HCT116 (cell line): ENCODE measurements around the gene SCG5. TPM values are rescaled to one million over a fixed set of nuclear protein-coding genes. Genes with fewer than 3 reads are reported as not detected.

Source experiments
- ATAC-seq: fragments of 200-7000 bp; cut with Tn5 transposase; 2 replicates; pipeline ENCODE4 v1.9.1; 2020; ENCODE audit warnings: mild to moderate bottlenecking, moderate library complexity
- BruUV-seq: library from RNA; stranded (reverse); fragments of 400-500 nt; replicated peaks from 2 replicates; lab custom pipeline; 2021; lab: Mats Ljungman, UMichigan
- CTCF ChIA-PET: fragments of 300-600 bp; sonication (Branson Sonifier 250); formaldehyde crosslinking; loops from one replicate; lab custom pipeline; 2021; ENCODE audit warnings: antibody characterized with exemption; lab: Charles Lee
- POLR2A ChIA-PET: fragments of 300-600, 350-600 bp; sonication (Branson Sonifier 250); formaldehyde crosslinking; loops from one replicate; lab custom pipeline; 2021; ENCODE audit warnings: antibody characterized with exemption; lab: Charles Lee
- RAD21 ChIA-PET, 2 experiments: fragments of 300-600 bp; sonication (Branson Sonifier 250); formaldehyde crosslinking; loops; one replicate each; lab custom pipeline; 2023; ENCODE audit warnings: low total read pairs in 2 of 2; ENCODE audit not compliant: uncharacterized antibody in 2 of 2, unreplicated experiment in 2 of 2, low non-redundant PET in 1 of 2; lab: Charles Lee
- DNase-seq: peaks from one replicate; pipeline ENCODE4 v3.0.0-alpha.2; 2010; ENCODE audit warnings: low read depth, low spot score
- H2AFZ ChIP-seq: fragments of 200-600 bp; shearing (Covaris generic), sonication (generic); 2 replicates; pipeline ENCODE4 v1.6.1; 2017; ENCODE audit warnings: low read depth, mixed run types, mixed read lengths, antibody characterized with exemption, low read length; ENCODE audit not compliant: poor library complexity, severe bottlenecking
- H3K27ac ChIP-seq: 2 replicates; pipeline ENCODE4 v1.5.1; 2012; ENCODE audit warnings: low read depth, low read length
- H3K27me3 ChIP-seq: fragments of 200-600 bp; sonication (generic); 2 replicates; pipeline ENCODE4 v1.6.1; 2016; ENCODE audit warnings: mixed run types, low read length, mixed read lengths; ENCODE audit not compliant: insufficient read depth
- H3K36me3 ChIP-seq, 2 experiments: fragments of 200-500 bp in 1 of 2; fragments of 200-600 bp in 1 of 2; sonication (Bioruptor generic) in 1 of 2; sonication (generic) in 1 of 2; 2 replicates each; pipeline versions ENCODE4 v1.5.1 to v1.6.1; 2014 to 2016; ENCODE audit warnings: low read length in 2 of 2, inconsistent platforms in 1 of 2, mixed read lengths in 1 of 2, mixed run types in 1 of 2; ENCODE audit not compliant: insufficient read depth in 2 of 2, control insufficient read depth in 1 of 2
- H3K4me1 ChIP-seq, 2 experiments: fragments of 200-600 bp in 1 of 2; sonication (generic) in 1 of 2; 2 replicates each; pipeline versions ENCODE4 v1.5.1 to v1.6.1; 2012 to 2017; ENCODE audit warnings: low read length in 2 of 2, inconsistent platforms in 1 of 2, mild to moderate bottlenecking in 1 of 2, mixed read lengths in 1 of 2, mixed run types in 1 of 2, moderate library complexity in 1 of 2; ENCODE audit not compliant: insufficient read depth in 2 of 2, control insufficient read depth in 1 of 2
- H3K4me2 ChIP-seq: fragments of 200-600 bp; sonication (generic); 2 replicates; pipeline ENCODE4 v1.6.1; 2017; ENCODE audit warnings: mixed run types, low read length, mixed read lengths
- H3K4me3 ChIP-seq, 2 experiments: fragments of 200-600 bp in 1 of 2; sonication (generic) in 1 of 2; replicated peaks in 1 of 2; 2 replicates each; pipeline ENCODE4 v1.5.1; 2011 to 2016; ENCODE audit warnings: low read length in 2 of 2, control low read depth in 1 of 2, low read depth in 1 of 2, mild to moderate bottlenecking in 1 of 2, mixed read lengths in 1 of 2, mixed run types in 1 of 2
- H3K79me2 ChIP-seq: fragments of 200-600 bp; sonication (generic); 2 replicates; pipeline ENCODE4 v1.6.1; 2017; ENCODE audit warnings: mild to moderate bottlenecking, mixed run types, low read length, moderate library complexity, mixed read lengths; ENCODE audit not compliant: insufficient read depth
- H3K9ac ChIP-seq: fragments of 200-600 bp; sonication (generic); 2 replicates; pipeline ENCODE4 v1.6.1; 2016; ENCODE audit warnings: low read length, mixed read lengths
- H3K9me2 ChIP-seq: fragments of 200-600 bp; sonication (generic), shearing (Covaris generic); 2 replicates; pipeline ENCODE4 v1.6.1; 2017; ENCODE audit warnings: mixed run types, mild to moderate bottlenecking, moderate library complexity; ENCODE audit not compliant: insufficient read depth
- H3K9me3 ChIP-seq, 2 experiments: fragments of 200-500 bp in 1 of 2; fragments of 200-600 bp in 1 of 2; sonication (Bioruptor generic) in 1 of 2; sonication (generic) in 1 of 2; 2 replicates each; pipeline ENCODE4 v1.6.1; 2014 to 2017; ENCODE audit warnings: low read length in 2 of 2, mixed read lengths in 2 of 2, inconsistent platforms in 1 of 2, low read depth in 1 of 2, mild to moderate bottlenecking in 1 of 2, mixed run types in 1 of 2, moderate library complexity in 1 of 2; ENCODE audit not compliant: control insufficient read depth in 1 of 2, insufficient read depth in 1 of 2
- H4K20me1 ChIP-seq: fragments of 200-600 bp; sonication (generic), shearing (Covaris generic); 2 replicates; pipeline ENCODE4 v1.6.1; 2017; ENCODE audit warnings: mixed run types, mild to moderate bottlenecking, moderate library complexity; ENCODE audit not compliant: insufficient read depth
- CBX3 ChIP-seq: IDR thresholded peaks from 2 replicates; pipeline ENCODE4 v1.6.1; 2012; ENCODE audit warnings: low read depth
- CEBPB ChIP-seq: IDR thresholded peaks from 2 replicates; pipeline ENCODE4 v1.6.1; 2012; ENCODE audit warnings: low read depth
- EGR1 ChIP-seq: IDR thresholded peaks from 2 replicates; pipeline ENCODE4 v1.6.1; 2012; ENCODE audit warnings: low read depth
- FOSL1 ChIP-seq: IDR thresholded peaks from 2 replicates; pipeline ENCODE4 v1.6.1; 2012; ENCODE audit warnings: low read depth
- POLR2AphosphoS5 ChIP-seq: IDR thresholded peaks from 2 replicates; pipeline ENCODE4 v1.6.1; 2011; ENCODE audit warnings: mild to moderate bottlenecking, low read depth, low read length, moderate library complexity
- RAD21 ChIP-seq: IDR thresholded peaks from 2 replicates; pipeline ENCODE4 v1.6.1; 2012; ENCODE audit warnings: low read depth, mild to moderate bottlenecking
- SP1 ChIP-seq: IDR thresholded peaks from 2 replicates; pipeline ENCODE4 v1.6.1; 2012; ENCODE audit warnings: low read depth
- TCF7L2 ChIP-seq: IDR thresholded peaks from 2 replicates; pipeline ENCODE4 v1.7.0; 2011; ENCODE audit warnings: borderline replicate concordance, inconsistent platforms; ENCODE audit not compliant: insufficient read depth, insufficient read length; ENCODE audit errors: extremely low read depth
- YY1 ChIP-seq: IDR thresholded peaks from 2 replicates; pipeline ENCODE4 v1.6.1; 2011; ENCODE audit warnings: low read length, low read depth, moderate library complexity, mild to moderate bottlenecking; ENCODE audit not compliant: insufficient replicate concordance; ENCODE audit errors: extremely low read depth
- ZFX ChIP-seq: fragments of 450-650 bp; IDR thresholded peaks from 2 replicates; pipeline ENCODE4 v1.6.1; 2017
- ZNF274 ChIP-seq: fragments of 200-500 bp; sonication (Bioruptor generic); IDR thresholded peaks from 2 replicates; pipeline ENCODE4 v1.6.1; 2014; ENCODE audit warnings: mild to moderate bottlenecking, low read depth, low read length, inconsistent platforms
- intact Hi-C: fragments of 100-400 bp; cut with micrococcal nuclease; formaldehyde crosslinking; loops from 2 replicates; pipeline ENCODE4 v1.10.0; 2022
- total RNA-seq: library from RNA; stranded (reverse); gene quantifications from one replicate; pipeline ENCODE4 v1.2.1, GENCODE V29; 2021; ENCODE audit not compliant: unreplicated experiment
- TF ChIP-seq, protein P1 (sequence below): IDR thresholded peaks from 2 replicates; pipeline ENCODE4 v1.6.1; 2012
- TF ChIP-seq, protein P2 (sequence below), 3 experiments: fragments of 200-600 bp in 1 of 3; sonication (generic) in 1 of 3; IDR thresholded peaks in 2 of 3; conservative IDR thresholded peaks in 1 of 3; 2 replicates each; pipeline ENCODE4 v1.5.1; 2012 to 2017; ENCODE audit warnings: low read depth in 2 of 3, low read length in 2 of 3, antibody characterized with exemption in 1 of 3, borderline replicate concordance in 1 of 3, control low read depth in 1 of 3, mild to moderate bottlenecking in 1 of 3, mixed read lengths in 1 of 3, mixed run types in 1 of 3, moderate library complexity in 1 of 3; ENCODE audit not compliant: insufficient read depth in 1 of 3
- TF ChIP-seq, protein P3 (sequence below): IDR thresholded peaks from 2 replicates; pipeline ENCODE4 v1.6.1; 2012; ENCODE audit warnings: low read depth

SCG5 gene
- total RNA-seq, 1 experiment from 2014 or later, result 1.7 TPM

DNA sequence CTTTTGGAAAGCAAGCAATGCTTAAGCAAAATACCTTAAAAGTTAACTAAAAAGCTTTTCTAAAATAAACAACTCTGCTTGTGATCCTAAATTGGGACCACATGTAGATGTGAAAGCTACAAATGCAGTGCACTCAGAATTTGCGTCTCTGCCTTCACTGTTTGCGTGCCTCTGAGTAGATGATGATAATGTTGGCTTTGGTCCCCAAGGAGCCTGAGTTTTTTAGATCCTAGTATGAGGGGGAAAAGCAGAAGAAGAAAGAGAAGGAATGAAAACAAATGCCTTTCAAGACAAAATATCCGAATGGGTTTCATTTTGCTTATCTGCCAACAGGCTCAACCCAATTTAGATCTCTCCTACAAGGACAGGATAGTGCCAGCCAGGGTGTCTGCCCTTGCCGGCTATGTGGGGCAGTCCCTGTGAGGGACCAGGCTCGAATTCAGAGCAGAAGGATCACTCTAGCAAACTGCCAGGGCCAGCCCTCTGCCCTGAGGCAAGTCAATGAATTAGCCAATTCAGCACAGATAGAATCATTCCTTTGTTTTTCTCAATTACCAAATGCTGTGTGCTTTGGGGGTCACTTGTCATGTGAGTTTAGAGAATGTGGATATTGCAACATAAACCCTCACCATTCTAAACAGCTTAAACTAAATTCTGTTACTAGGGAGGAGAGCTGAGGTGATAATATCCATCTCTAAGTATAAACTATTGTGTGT is 28.5 kb downstream of the SCG5 start:
- H2AFZ ChIP-seq, result no peak overlapping the region
- H3K9me3 ChIP-seq, result no peaks in the 10 kb centered on the region
- TF ChIP-seq FOSL1 (no peak), YY1 (no peak), CBX3 (no peak), RAD21 (no peak), SP1 (no peak), ZFX (no peak), TCF7L2 (no peak), ZNF274 (no peak), CEBPB (no peak), POLR2AphosphoS5 (no peak), EGR1 (no peak)
- TF ChIP-seq, protein P1, sequence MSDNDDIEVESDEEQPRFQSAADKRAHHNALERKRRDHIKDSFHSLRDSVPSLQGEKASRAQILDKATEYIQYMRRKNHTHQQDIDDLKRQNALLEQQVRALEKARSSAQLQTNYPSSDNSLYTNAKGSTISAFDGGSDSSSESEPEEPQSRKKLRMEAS, result no peak
- TF ChIP-seq, protein P2, sequence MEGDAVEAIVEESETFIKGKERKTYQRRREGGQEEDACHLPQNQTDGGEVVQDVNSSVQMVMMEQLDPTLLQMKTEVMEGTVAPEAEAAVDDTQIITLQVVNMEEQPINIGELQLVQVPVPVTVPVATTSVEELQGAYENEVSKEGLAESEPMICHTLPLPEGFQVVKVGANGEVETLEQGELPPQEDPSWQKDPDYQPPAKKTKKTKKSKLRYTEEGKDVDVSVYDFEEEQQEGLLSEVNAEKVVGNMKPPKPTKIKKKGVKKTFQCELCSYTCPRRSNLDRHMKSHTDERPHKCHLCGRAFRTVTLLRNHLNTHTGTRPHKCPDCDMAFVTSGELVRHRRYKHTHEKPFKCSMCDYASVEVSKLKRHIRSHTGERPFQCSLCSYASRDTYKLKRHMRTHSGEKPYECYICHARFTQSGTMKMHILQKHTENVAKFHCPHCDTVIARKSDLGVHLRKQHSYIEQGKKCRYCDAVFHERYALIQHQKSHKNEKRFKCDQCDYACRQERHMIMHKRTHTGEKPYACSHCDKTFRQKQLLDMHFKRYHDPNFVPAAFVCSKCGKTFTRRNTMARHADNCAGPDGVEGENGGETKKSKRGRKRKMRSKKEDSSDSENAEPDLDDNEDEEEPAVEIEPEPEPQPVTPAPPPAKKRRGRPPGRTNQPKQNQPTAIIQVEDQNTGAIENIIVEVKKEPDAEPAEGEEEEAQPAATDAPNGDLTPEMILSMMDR (IDR thresholded peaks at IDR 0.05 in 2 of 3, conservative IDR thresholded peaks at IDR 0.05 in 1 of 3; ENCODE audit: borderline replicate concordance in 1 of 3, insufficient read depth in 1 of 3, low read depth in 2 of 3, low read length in 2 of 3), result no peak
- TF ChIP-seq, protein P3, sequence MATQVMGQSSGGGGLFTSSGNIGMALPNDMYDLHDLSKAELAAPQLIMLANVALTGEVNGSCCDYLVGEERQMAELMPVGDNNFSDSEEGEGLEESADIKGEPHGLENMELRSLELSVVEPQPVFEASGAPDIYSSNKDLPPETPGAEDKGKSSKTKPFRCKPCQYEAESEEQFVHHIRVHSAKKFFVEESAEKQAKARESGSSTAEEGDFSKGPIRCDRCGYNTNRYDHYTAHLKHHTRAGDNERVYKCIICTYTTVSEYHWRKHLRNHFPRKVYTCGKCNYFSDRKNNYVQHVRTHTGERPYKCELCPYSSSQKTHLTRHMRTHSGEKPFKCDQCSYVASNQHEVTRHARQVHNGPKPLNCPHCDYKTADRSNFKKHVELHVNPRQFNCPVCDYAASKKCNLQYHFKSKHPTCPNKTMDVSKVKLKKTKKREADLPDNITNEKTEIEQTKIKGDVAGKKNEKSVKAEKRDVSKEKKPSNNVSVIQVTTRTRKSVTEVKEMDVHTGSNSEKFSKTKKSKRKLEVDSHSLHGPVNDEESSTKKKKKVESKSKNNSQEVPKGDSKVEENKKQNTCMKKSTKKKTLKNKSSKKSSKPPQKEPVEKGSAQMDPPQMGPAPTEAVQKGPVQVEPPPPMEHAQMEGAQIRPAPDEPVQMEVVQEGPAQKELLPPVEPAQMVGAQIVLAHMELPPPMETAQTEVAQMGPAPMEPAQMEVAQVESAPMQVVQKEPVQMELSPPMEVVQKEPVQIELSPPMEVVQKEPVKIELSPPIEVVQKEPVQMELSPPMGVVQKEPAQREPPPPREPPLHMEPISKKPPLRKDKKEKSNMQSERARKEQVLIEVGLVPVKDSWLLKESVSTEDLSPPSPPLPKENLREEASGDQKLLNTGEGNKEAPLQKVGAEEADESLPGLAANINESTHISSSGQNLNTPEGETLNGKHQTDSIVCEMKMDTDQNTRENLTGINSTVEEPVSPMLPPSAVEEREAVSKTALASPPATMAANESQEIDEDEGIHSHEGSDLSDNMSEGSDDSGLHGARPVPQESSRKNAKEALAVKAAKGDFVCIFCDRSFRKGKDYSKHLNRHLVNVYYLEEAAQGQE, result no peak
- H3K4me1 ChIP-seq, result no peaks in the 10 kb centered on the region
- no peak overlapping the region for H3K27ac ChIP-seq
- no peak overlapping the region for H3K4me2 ChIP-seq
- H3K9me2 ChIP-seq, result no peaks in the 10 kb centered on the region
- RAD21 ChIA-PET, result no interaction called here
- no peaks in the 10 kb centered on the region for H3K27me3 ChIP-seq
- H3K79me2 ChIP-seq, result no peaks in the 10 kb centered on the region
- ATAC-seq (no peak), DNase-seq (no peak)
- H3K36me3 ChIP-seq, result peaks cover 0 to 2% of the 10 kb centered on the region in 2 experiments; a peak in 1 of 4 replicates
- CTCF ChIA-PET, result interaction anchor here (1.1 to 1.4 kb wide), 3 partner anchors 7 to 286 kb away, joined by 3 to 5 read pairs (median 3); no protein-coding TSS in a partner anchor
- no TSS peak for BruUV-seq
- no peak overlapping the region for H3K4me3 ChIP-seq
- intact Hi-C loops, result loop anchor here (5.0 kb wide), 2 partner anchors 287 to 327 kb away; no protein-coding TSS in a partner anchor
- H4K20me1 ChIP-seq, result no peaks in the 10 kb centered on the region
- POLR2A ChIA-PET, result no interaction called here
- H3K9ac ChIP-seq, result no peak overlapping the region
